ENCODE data around the gene AKR1D1. TPM values are rescaled to one million over a fixed set of nuclear protein-coding genes. Genes with fewer than 3 reads are reported as not detected.

AKR1D1 gene
- total RNA-seq, 4 donors from 2014 or later, result not detected

DNA sequence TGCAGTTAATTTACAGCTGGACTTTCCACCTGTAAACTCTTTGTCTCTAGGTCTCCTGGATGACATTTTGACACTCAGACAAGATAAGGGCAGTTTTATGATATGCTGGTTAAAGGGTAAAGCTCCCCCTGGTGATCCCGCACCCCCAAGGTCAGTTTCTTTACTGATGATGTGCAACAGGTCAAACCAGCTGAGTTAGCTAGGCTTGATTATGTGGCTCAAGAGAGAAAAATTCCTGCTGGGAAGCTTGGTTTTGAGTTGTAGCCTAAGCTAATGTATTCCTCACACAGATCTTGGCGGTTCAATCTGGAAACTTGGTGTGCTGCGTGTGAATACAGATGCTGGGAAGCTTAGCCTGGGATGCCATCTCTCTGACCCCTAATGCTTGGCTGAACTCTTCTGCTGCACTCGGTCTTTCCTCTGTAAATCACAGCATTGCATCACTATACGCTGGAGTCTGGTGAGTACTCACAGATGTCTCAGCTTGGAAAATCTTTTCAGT is 11.4 kb upstream of the AKR1D1 start:
- TF ChIP-seq, protein P1, sequence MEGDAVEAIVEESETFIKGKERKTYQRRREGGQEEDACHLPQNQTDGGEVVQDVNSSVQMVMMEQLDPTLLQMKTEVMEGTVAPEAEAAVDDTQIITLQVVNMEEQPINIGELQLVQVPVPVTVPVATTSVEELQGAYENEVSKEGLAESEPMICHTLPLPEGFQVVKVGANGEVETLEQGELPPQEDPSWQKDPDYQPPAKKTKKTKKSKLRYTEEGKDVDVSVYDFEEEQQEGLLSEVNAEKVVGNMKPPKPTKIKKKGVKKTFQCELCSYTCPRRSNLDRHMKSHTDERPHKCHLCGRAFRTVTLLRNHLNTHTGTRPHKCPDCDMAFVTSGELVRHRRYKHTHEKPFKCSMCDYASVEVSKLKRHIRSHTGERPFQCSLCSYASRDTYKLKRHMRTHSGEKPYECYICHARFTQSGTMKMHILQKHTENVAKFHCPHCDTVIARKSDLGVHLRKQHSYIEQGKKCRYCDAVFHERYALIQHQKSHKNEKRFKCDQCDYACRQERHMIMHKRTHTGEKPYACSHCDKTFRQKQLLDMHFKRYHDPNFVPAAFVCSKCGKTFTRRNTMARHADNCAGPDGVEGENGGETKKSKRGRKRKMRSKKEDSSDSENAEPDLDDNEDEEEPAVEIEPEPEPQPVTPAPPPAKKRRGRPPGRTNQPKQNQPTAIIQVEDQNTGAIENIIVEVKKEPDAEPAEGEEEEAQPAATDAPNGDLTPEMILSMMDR (IDR thresholded peaks at IDR 0.05), result no peak
- TF ChIP-seq EP300 (IDR thresholded peaks at IDR 0.05) (peak in 1 of 2 donors; percentile 48), POLR2A (IDR thresholded peaks at IDR 0.05) (no peak)
- Histone ChIP-seq H3K27me3 (no peaks in the 10 kb centered on the region), H3K27ac (no peak overlapping the region), H3K4me3 (no peak overlapping the region), H3K9me3 (no peaks in the 10 kb centered on the region), H3K36me3 (no peaks in the 10 kb centered on the region), H3K4me1 (no peaks in the 10 kb centered on the region)
- whole genome bisulfite sequencing, 2 donors, result 43 to 46% methylated on average over 5 of the region's 5 CpGs
- peak in 1 of 2 donors; percentile 6 for DNase-seq (ENCODE audit: low spot score in 2 of 2)

DNA sequence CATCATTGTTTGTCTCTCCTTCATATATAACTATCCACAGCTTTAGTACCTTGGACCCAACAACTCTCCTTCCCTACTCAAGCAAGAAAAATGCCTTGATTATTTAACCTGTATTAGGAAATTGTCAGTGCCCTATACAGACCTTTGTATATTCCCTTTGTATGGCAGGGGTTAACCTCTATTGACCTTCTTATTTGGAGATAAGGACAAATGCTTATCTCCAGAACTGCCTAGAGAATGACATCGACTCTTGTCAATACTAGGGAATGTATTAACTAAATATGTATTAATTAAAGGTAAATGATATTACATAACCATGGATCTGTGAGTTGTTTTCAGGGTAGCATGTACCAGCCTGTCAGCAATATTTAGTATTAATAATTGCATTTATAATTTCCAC is 10.4 kb upstream of the AKR1D1 start:
- no peaks in the 10 kb centered on the region for H3K4me1 ChIP-seq
- H3K4me3 ChIP-seq, result no peak overlapping the region
- WGBS, 2 donors, result 85 to 94% methylated on average over 1 of the region's 1 CpG

DNA sequence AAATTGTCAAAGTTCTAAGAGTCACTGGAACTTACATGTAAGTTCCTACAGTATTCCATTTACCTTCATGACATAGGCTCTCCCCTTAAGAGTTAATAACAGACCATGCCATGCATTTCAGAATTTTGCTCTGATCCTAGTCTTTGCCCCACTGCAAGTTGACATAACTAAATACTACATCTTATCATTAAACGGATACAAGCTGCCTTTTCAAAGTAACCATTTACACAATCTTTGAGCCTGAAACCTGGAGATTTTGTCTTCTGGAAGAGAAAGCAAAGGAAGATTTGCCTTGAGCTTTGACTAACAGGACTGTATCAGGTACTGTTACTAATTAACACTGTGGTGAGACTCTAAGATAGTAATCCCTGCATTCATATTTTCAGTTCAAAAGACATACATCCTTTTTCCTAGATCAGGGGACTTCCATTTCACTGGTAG is 9.3 kb upstream of the AKR1D1 start:
- Histone ChIP-seq H3K4me1 (no peaks in the 10 kb centered on the region), H3K27ac (no peak overlapping the region), H3K36me3 (no peaks in the 10 kb centered on the region), H3K27me3 (no peaks in the 10 kb centered on the region), H3K4me3 (no peak overlapping the region), H3K9me3 (no peaks in the 10 kb centered on the region)
- WGBS, 2 donors, result 62 to 68% methylated on average over 1 of the region's 1 CpG
- TF ChIP-seq, protein P1 (IDR thresholded peaks at IDR 0.05), result no peak
- TF ChIP-seq POLR2A (IDR thresholded peaks at IDR 0.05) (no peak), EP300 (IDR thresholded peaks at IDR 0.05) (no peak)
- no peak for DNase-seq (ENCODE audit: low spot score in 2 of 2)

More for the DNA sequence above, 10.4 kb upstream of the AKR1D1 start:
- Histone ChIP-seq H3K27ac (no peak overlapping the region), H3K27me3 (no peaks in the 10 kb centered on the region), H3K9me3 (no peaks in the 10 kb centered on the region), H3K36me3 (no peaks in the 10 kb centered on the region)
- TF ChIP-seq POLR2A (IDR thresholded peaks at IDR 0.05), result no peak
- TF ChIP-seq EP300 (IDR thresholded peaks at IDR 0.05), result no peak
- TF ChIP-seq, protein P1 (IDR thresholded peaks at IDR 0.05), result no peak
- no peak for DNase-seq (ENCODE audit: low spot score in 2 of 2)

DNA sequence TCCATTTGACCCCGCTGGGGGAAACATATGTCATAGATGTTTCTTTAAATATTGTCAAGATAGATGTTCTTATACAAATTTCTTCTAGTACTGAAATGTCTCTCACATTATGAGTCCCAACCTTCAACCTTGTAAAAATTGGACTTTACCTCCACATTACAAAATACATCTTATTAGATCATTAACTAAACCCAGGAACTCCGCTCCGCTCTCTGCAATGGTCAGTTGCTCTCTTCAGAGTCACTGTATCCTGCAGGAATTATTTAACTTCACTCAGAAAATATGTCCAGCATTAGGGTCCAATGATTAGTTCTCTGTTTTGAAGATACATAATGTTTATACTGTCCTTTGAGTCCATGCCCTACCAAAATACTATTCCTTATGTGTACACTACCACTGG is 8.5 kb upstream of the AKR1D1 start:
- TF ChIP-seq EP300 (IDR thresholded peaks at IDR 0.05), result no peak
- TF ChIP-seq, protein P1 (IDR thresholded peaks at IDR 0.05), result no peak
- TF ChIP-seq POLR2A (IDR thresholded peaks at IDR 0.05), result no peak
- no peak overlapping the region for H3K27ac ChIP-seq
- DNase-seq (ENCODE audit: low spot score in 2 of 2), result no peak
- H3K4me1 ChIP-seq, result no peaks in the 10 kb centered on the region
- WGBS, 2 donors, result 94 to 99% methylated on average over 3 of the region's 3 CpGs
- no peaks in the 10 kb centered on the region for H3K27me3 ChIP-seq
- H3K4me3 ChIP-seq, result no peak overlapping the region
- H3K9me3 ChIP-seq, result no peaks in the 10 kb centered on the region
- no peaks in the 10 kb centered on the region for H3K36me3 ChIP-seq

DNA sequence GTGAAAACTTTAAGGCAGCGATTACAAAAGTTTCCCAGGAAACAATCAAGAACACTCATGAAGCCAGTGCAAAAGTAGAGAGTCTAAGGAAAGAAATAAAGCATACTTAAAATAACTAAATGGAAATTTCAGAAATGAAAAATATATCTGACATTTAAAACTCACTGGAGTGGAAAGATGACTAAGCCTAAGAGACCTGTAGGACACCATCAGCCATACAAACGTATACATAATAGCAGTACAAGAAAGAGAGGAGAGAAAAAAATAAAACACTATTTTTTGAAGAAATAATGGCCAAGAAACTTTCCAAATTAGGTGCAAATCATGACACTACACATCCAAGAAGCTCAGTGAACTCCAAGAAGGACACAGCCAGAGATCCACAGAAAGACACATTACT is 5.4 kb upstream of the AKR1D1 start:
- H3K27me3 ChIP-seq, result no peaks in the 10 kb centered on the region
- WGBS, 2 donors, result 83 to 89% methylated on average over 2 of the region's 2 CpGs
- DNase-seq (ENCODE audit: low spot score in 2 of 2), result no peak
- no peaks in the 10 kb centered on the region for H3K36me3 ChIP-seq
- H3K4me1 ChIP-seq, result no peaks in the 10 kb centered on the region
- no peaks in the 10 kb centered on the region for H3K9me3 ChIP-seq
- no peak overlapping the region for H3K27ac ChIP-seq
- no peak for TF ChIP-seq EP300 (IDR thresholded peaks at IDR 0.05)
- TF ChIP-seq POLR2A (IDR thresholded peaks at IDR 0.05), result no peak
- TF ChIP-seq, protein P1 (IDR thresholded peaks at IDR 0.05), result no peak
- H3K4me3 ChIP-seq, result no peak overlapping the region
